ENCODE measurements around the gene KAT7. TPM values are rescaled to one million over a fixed set of nuclear protein-coding genes. Genes with fewer than 3 reads are reported as not detected.

KAT7 gene
- polyA plus RNA-seq, 1 of the 3 experiments (the other 2 are of a cell fraction) = 20.2 TPM

- TF ChIP-seq EP300 (IDR thresholded peaks at IDR 0.05; ENCODE audit: borderline replicate concordance in 1 of 2, low read depth in 1 of 2, low read length in 1 of 2) (no peak), ZBTB33 (IDR thresholded peaks at IDR 0.05; ENCODE audit: borderline replicate concordance, low read depth) (no peak), USF2 (IDR thresholded peaks at IDR 0.05; ENCODE audit: borderline replicate concordance, low read depth, low read length) (no peak), ELF1 (IDR thresholded peaks at IDR 0.05) (no peak)
Observed at GRCh38 chr17:49866019-49866380, 77.5 kb downstream of the KAT7 start (continued).

GRCh38 chr17:49866882-49867413 is 78.5 kb downstream of the KAT7 start:
- Histone ChIP-seq H2AFZ (ENCODE audit: low read depth) (no peak overlapping the region), H3K4me1 (ENCODE audit: control insufficient read depth in 1 of 2, insufficient read depth in 2 of 2, low read depth in 1 of 2, low read length in 1 of 2) (no peaks in the 10 kb centered on the region), H3K9me3 (no peaks in the 10 kb centered on the region), H3K4me2 (no peak overlapping the region), H4K20me1 (ENCODE audit: insufficient read depth) (no peaks in the 10 kb centered on the region), H3K4me3 (ENCODE audit: low read depth in 2 of 2, low read length in 1 of 2) (no peak overlapping the region), H3K27ac (ENCODE audit: low read depth in 2 of 2, low read length in 1 of 2) (no peak overlapping the region), H3K9ac (no peak overlapping the region), H3K79me2 (ENCODE audit: insufficient read depth) (no peaks in the 10 kb centered on the region), H3F3A (replicated peaks; ENCODE audit: insufficient read depth) (no peaks in the 10 kb centered on the region), H3K9me2 (no peaks in the 10 kb centered on the region), H3K27me3 (ENCODE audit: insufficient read depth) (peaks cover 31% of the 10 kb centered on the region), H3K36me3 (replicated peaks in 1 of 2; ENCODE audit: control insufficient read depth in 1 of 2, insufficient read depth in 2 of 2, low read length in 1 of 2) (no peaks in the 10 kb centered on the region)
- ChIA-PET POLR2A (no interaction called here), CTCF (interaction anchor here (1.0 to 40.4 kb wide), 5 partner anchors 13 to 296 kb away, joined by 3 to 1665 read pairs (median 5); partner anchors contain the start of gene DLX3)
- 39% methylated on average over 3 of the region's 3 CpGs for WGBS (ENCODE audit: low lambda C conversion rate)
- DNase-seq = no peak
- TF ChIP-seq SIN3A (IDR thresholded peaks at IDR 0.05; ENCODE audit: borderline replicate concordance, low read depth, low read length) = no peak
- no peak for TF ChIP-seq RFX5 (IDR thresholded peaks at IDR 0.05; ENCODE audit: low read length)
- TF ChIP-seq IRF3 (IDR thresholded peaks at IDR 0.05; ENCODE audit: low read depth, low read length) = no peak
- TF ChIP-seq EP300 (IDR thresholded peaks at IDR 0.05; ENCODE audit: borderline replicate concordance in 1 of 2, low read depth in 1 of 2, low read length in 1 of 2) = no peak
- TF ChIP-seq ELF1 (IDR thresholded peaks at IDR 0.05) = no peak
- no peak for TF ChIP-seq GATA2 (CRISPR knock-in tag; IDR thresholded peaks at IDR 0.05)
- no peak for TF ChIP-seq USF2 (IDR thresholded peaks at IDR 0.05; ENCODE audit: borderline replicate concordance, low read depth, low read length)
- TF ChIP-seq RCOR1 (IDR thresholded peaks at IDR 0.05; ENCODE audit: low read length) = no peak
- no peak for TF ChIP-seq FOXJ3 (CRISPR knock-in tag; IDR thresholded peaks at IDR 0.05)
- no peak for TF ChIP-seq POLR2AphosphoS5 (IDR thresholded peaks at IDR 0.05; ENCODE audit: low read depth, low read length)
- no peak for TF ChIP-seq FOXM1 (IDR thresholded peaks at IDR 0.05; ENCODE audit: low read depth)
- TF ChIP-seq CHD2 (IDR thresholded peaks at IDR 0.05; ENCODE audit: low read length, partially characterized antibody) = no peak
- TF ChIP-seq FOSL2 (IDR thresholded peaks at IDR 0.05; ENCODE audit: borderline replicate concordance, low read depth) = no peak
- no peak for TF ChIP-seq RAD21 (IDR thresholded peaks at IDR 0.05; ENCODE audit: low read length)
- TF ChIP-seq TAF1 (IDR thresholded peaks at IDR 0.05; ENCODE audit: borderline replicate concordance, low read depth, low read length) = no peak
- TF ChIP-seq SMC3 (IDR thresholded peaks at IDR 0.05; ENCODE audit: low read depth, low read length) = no peak
- TF ChIP-seq USF1 (IDR thresholded peaks at IDR 0.05; ENCODE audit: borderline replicate concordance, low read depth) = no peak
- TF ChIP-seq ZBTB33 (IDR thresholded peaks at IDR 0.05; ENCODE audit: borderline replicate concordance, low read depth) = no peak
- no peak for TF ChIP-seq MEF2A (IDR thresholded peaks at IDR 0.05; ENCODE audit: borderline replicate concordance, low read depth)

Data from SK-N-SH (cell line).